Peyer's patch (tissue), 4 donors: ENCODE measurements around the gene RABL2B. TPM values are rescaled to one million over a fixed set of nuclear protein-coding genes. Genes with fewer than 3 reads are reported as not detected.
"Not testable (repeated sequence)": the region's sequence is repeated elsewhere in the genome, so short reads cannot be mapped to it uniquely, and the experiment has no call there.

Source experiments
- DNase-seq, 3 donors: peaks; one replicate each; pipeline ENCODE4 v3.0.0-alpha.2; 2017 to 2019
- H3K27ac ChIP-seq, 4 donors: fragments of 200-600 bp; sonication (generic); one replicate each; pipeline ENCODE4 v1.5.1; 2016 to 2019
- H3K27me3 ChIP-seq, 2 donors: fragments of 200-600 bp; sonication (generic); one replicate each; pipeline ENCODE4 v1.5.1; 2019
- H3K36me3 ChIP-seq, 3 donors: fragments of 200-600 bp; sonication (generic); one replicate each; pipeline ENCODE4 v1.5.1; 2016 to 2019
- H3K4me1 ChIP-seq, 4 donors: fragments of 200-600 bp; sonication (generic); one replicate each; pipeline ENCODE4 v1.5.1; 2016 to 2019
- H3K4me3 ChIP-seq, 4 donors: fragments of 200-600 bp; sonication (generic); 1 replicate in 3 of 4; 2 replicates in 1 of 4; pipeline ENCODE4 v1.5.1; 2016 to 2019; ENCODE audit warnings: mild to moderate bottlenecking in 1 of 4
- H3K9me3 ChIP-seq, 4 donors: fragments of 200-600 bp; sonication (generic); one replicate each; pipeline ENCODE4 v1.5.1; 2016 to 2019; ENCODE audit warnings: mild to moderate bottlenecking in 1 of 4
- CTCF ChIP-seq, 6 experiments: fragments of 450-650 bp in 4 of 6; fragments of 200-600 bp in 2 of 6; sonication (generic) in 1 of 6; IDR thresholded peaks; one replicate each; pipeline ENCODE4 v1.5.1; 2017 to 2019; ENCODE audit warnings: antibody characterized with exemption in 6 of 6, mild to moderate bottlenecking in 3 of 6, moderate library complexity in 1 of 6
- POLR2A ChIP-seq, 2 donors: fragments of 450-650 bp; IDR thresholded peaks; one replicate each; pipeline ENCODE4 v1.5.1; 2017; ENCODE audit warnings: antibody characterized with exemption in 2 of 2, mild to moderate bottlenecking in 2 of 2, moderate library complexity in 2 of 2
- total RNA-seq, 4 donors: library from RNA; depleted of rRNA; stranded (reverse); fragments of >200 nt; gene quantifications; one replicate each; pipeline ENCODE4 v1.1.0, GENCODE V29; 2016

The RABL2B gene
- total RNA-seq, 4 donors from 2014 or later = 10.2 to 41.3 (median 27.7) TPM

- H3K27me3 ChIP-seq, H3K9me3 ChIP-seq, H3K4me1 ChIP-seq, H3K36me3 ChIP-seq: not testable (repeated sequence)
- DNase-seq = peak in 2 of 3 donors; percentile 61 to 80
- peak overlapping the region; percentile 39 to 52 (median 46) for H3K4me3 ChIP-seq
- H3K27ac ChIP-seq = peak overlapping the region; percentile 4 to 60 (median 16)
- TF ChIP-seq CTCF (IDR thresholded peaks at IDR 0.05) = peak in 5 of 6 experiments; percentile 21 to 45 (median 31)
Measured at GRCh38 chr22:50756949-50757491, 26.4 kb downstream of the RABL2B start.

- not testable (repeated sequence) for H3K27ac ChIP-seq, DNase-seq, H3K4me1 ChIP-seq, H3K27me3 ChIP-seq, H3K9me3 ChIP-seq, H3K36me3 ChIP-seq
- peak overlapping the region in 1 of 4 donors; percentile 48 for H3K4me3 ChIP-seq
Measured at GRCh38 chr22:50756406-50756805, 27.0 kb downstream of the RABL2B start.

- H3K27me3 ChIP-seq, DNase-seq, H3K27ac ChIP-seq, H3K4me1 ChIP-seq, H3K36me3 ChIP-seq, H3K9me3 ChIP-seq, H3K4me3 ChIP-seq: not testable (repeated sequence)
Measured at GRCh38 chr22:50755251-50755650, 28.2 kb downstream of the RABL2B start.

GRCh38 chr22:50749302-50750074 is 33.9 kb downstream of the RABL2B start:
- H3K4me1 ChIP-seq, DNase-seq, H3K4me3 ChIP-seq, H3K27me3 ChIP-seq, H3K36me3 ChIP-seq, H3K9me3 ChIP-seq, H3K27ac ChIP-seq: not testable (repeated sequence)

- H3K4me1 ChIP-seq = not testable (repeated sequence)
Measured at GRCh38 chr22:50748630-50749029, 34.8 kb downstream of the RABL2B start.

GRCh38 chr22:50747521-50747920 is 35.9 kb downstream of the RABL2B start:
- not testable (repeated sequence) for DNase-seq, H3K36me3 ChIP-seq, H3K4me3 ChIP-seq, H3K27me3 ChIP-seq, H3K27ac ChIP-seq, H3K9me3 ChIP-seq, H3K4me1 ChIP-seq

More at GRCh38 chr22:50748630-50749029, 34.8 kb downstream of the RABL2B start:
- not testable (repeated sequence) for H3K27me3 ChIP-seq, H3K36me3 ChIP-seq, H3K9me3 ChIP-seq, DNase-seq, H3K27ac ChIP-seq, H3K4me3 ChIP-seq

- not testable (repeated sequence) for H3K27ac ChIP-seq, DNase-seq, H3K4me3 ChIP-seq, H3K27me3 ChIP-seq, H3K9me3 ChIP-seq, H3K4me1 ChIP-seq, H3K36me3 ChIP-seq
Measured at GRCh38 chr22:50744424-50744823, 39.0 kb downstream of the RABL2B start.

- not testable (repeated sequence) for H3K9me3 ChIP-seq, DNase-seq, H3K27ac ChIP-seq, H3K4me1 ChIP-seq, H3K36me3 ChIP-seq, H3K27me3 ChIP-seq, H3K4me3 ChIP-seq
Measured at GRCh38 chr22:50740714-50741113, 42.7 kb downstream of the RABL2B start.

GRCh38 chr22:50739894-50740293 is 43.5 kb downstream of the RABL2B start:
- TF ChIP-seq CTCF (IDR thresholded peaks at IDR 0.05) (no peak), POLR2A (IDR thresholded peaks at IDR 0.05) (no peak)
- Histone ChIP-seq H3K4me1 (no peaks in the 10 kb centered on the region), H3K27ac (no peak overlapping the region), H3K27me3 (no peaks in the 10 kb centered on the region), H3K36me3 (no peaks in the 10 kb centered on the region), H3K9me3 (no peaks in the 10 kb centered on the region), H3K4me3 (no peak overlapping the region)
- DNase-seq = peak in 2 of 3 donors; percentile 23 to 29
